Stimulated activated CD8-positive, alpha-beta memory T cell treated with anti-CD3 and anti-CD28 coated beads, Interleukin-15, amount 100 ng/mL, for 1 hour (primary cell): ENCODE data around the gene FCN2.

Source experiments
- DNase-seq: peaks from one replicate; pipeline ENCODE4 v3.0.0-alpha.2; 2020; ENCODE audit warnings: low read depth

Gene FCN2

GRCh38 chr9:134933076-134933659 lies 52.6 kb downstream of the FCN2 start:
- no peak for DNase-seq

DNA sequence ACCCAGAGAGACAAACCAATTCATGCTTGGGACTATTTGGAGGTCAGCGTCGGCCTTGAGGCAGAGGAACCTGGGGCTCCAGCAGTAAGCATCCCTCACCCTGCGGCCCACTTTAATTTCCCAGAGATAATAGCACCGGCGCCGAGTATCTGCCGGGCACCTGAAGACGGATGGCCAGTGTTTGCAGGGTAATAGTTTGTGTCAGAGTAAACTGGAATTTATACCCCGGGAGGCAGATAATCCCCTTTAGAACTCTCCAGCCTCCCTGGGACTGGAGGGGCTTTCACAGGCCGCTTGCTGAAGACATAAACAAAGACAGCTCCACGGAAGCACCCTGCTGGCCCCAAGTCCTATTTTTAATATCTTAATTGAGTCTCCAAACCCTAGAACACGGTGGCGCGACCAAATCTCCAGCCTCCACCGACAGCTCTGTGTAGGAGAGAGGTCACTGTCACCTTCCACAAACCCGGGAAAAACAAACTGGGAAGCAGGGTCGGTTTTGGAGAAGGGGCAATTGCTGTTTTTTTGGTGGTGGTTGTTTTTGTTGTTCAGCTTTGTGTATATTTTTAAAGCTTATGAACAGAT lies 54.5 kb downstream of the FCN2 start:
- no peak for DNase-seq

GRCh38 chr9:134935701-134936345 lies 55.2 kb downstream of the FCN2 start:
- no peak for DNase-seq

DNA sequence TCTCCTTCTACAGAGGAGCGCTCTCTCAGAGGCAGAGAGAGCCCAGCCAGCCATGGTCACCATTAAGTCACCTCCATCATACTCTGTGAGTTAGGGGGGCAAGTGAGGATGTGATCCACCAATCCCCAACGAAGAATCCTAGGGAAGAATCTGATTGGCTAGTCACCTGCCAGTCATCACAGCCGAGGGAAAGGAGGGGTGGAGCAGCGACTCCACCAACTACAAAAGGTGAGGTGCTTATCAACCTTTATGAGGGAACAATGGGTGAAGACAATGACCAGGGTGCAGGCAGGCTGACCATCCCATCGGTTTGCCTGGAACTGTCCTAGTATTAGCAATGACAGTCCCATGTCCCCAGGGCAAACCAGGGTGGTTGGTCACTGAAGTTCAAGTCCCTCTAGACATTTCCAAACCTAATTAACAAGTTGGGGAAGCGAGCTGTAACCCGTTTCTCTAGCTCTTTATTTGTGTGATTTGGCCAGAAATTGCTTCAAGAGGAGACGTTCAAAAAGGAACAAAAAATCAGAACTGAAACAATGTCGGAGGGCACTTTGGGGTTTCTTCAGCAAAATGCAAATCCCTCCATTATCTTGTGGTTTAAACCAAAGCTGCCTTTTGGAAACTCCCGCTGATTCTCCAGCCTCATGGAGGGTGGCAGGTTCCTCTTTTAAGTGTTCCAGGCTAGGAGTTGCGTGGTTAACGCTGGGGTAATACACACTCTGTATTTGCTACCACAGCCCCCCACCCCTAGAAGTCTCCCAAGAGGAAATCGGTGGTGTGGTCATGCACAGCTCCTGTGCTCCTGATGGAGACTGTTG lies 55.9 kb downstream of the FCN2 start:
- no peak for DNase-seq
